Naive thymus-derived CD8-positive, alpha-beta T cell (primary cell): ENCODE measurements around the gene SCAF4. TPM values are rescaled to one million over a fixed set of nuclear protein-coding genes. Genes with fewer than 3 reads are reported as not detected.
A peak's percentile ranks its signal among the peaks of the same experiment; 100 is the strongest.

Experiments used
- ATAC-seq, 2 donors: fragments of 150-1000 bp; cut with Tn5 transposase in 1 of 2; sonication (Bioruptor Pico), chemical (Tn5 transposase) in 1 of 2; 1 replicate in 1 of 2; 2 replicates in 1 of 2; pipeline ENCODE4 v1.10.0; 2021; ENCODE audit warnings: mild to moderate bottlenecking in 2 of 2, moderate library complexity in 2 of 2
- POLR2A ChIA-PET: fragments of 350-600 bp; sonication (Branson Sonifier 250); formaldehyde crosslinking; loops from one replicate; lab custom pipeline; 2021; ENCODE audit warnings: antibody characterized with exemption; lab: Charles Lee
- DNase-seq, 10 donors: peaks; one replicate each; pipeline versions ENCODE4 v3.0.0 to v3.0.0-alpha.2; 2020 to 2022
- H3K27ac Mint-ChIP-seq, 10 donors: one replicate each; pipeline ENCODE4 v1.8.0; 2020 to 2022; ENCODE audit warnings: mild to moderate bottlenecking in 10 of 10, mixed read lengths in 10 of 10, moderate library complexity in 4 of 10, inconsistent platforms in 1 of 10
- H3K27me3 Mint-ChIP-seq, 5 donors: one replicate each; pipeline ENCODE4 v1.8.0; 2021 to 2022; ENCODE audit warnings: mixed read lengths in 5 of 5
- H3K36me3 Mint-ChIP-seq, 3 donors: one replicate each; pipeline ENCODE4 v1.8.0; 2020 to 2022; ENCODE audit warnings: mixed read lengths in 3 of 3, mild to moderate bottlenecking in 2 of 3, inconsistent platforms in 1 of 3
- H3K4me1 Mint-ChIP-seq, 4 donors: one replicate each; pipeline ENCODE4 v1.8.0; 2021 to 2022; ENCODE audit warnings: mixed read lengths in 4 of 4
- H3K4me3 Mint-ChIP-seq, 10 donors: one replicate each; pipeline ENCODE4 v1.8.0; 2020 to 2022; ENCODE audit warnings: mild to moderate bottlenecking in 10 of 10, mixed read lengths in 10 of 10, moderate library complexity in 6 of 10, inconsistent platforms in 1 of 10
- H3K9me3 Mint-ChIP-seq, 9 donors: one replicate each; pipeline ENCODE4 v1.8.0; 2020 to 2022; ENCODE audit warnings: mixed read lengths in 9 of 9, mild to moderate bottlenecking in 3 of 9, inconsistent platforms in 1 of 9, moderate library complexity in 1 of 9
- polyA plus RNA-seq, 3 donors: library from polyadenylated mRNA; unstranded; fragments of 300-500 nt; fragmentation: Illumina TruSeq; gene quantifications; one replicate each; pipeline ENCODE4 v1.2.3, GENCODE V29; 2021
- total RNA-seq, 8 experiments: library from RNA in 2 of 8; stranded (reverse) in 2 of 8; gene quantifications; one replicate each; pipeline ENCODE4 v1.2.3 and lab custom pipeline; 2021 to 2026

Gene SCAF4
- total and polyA plus RNA-seq, 5 experiments from 2014 or later = 12.2 to 67.1 (median 29.0) TPM

- Mint-ChIP-seq H3K4me3 (no peak overlapping the region), H3K9me3 (no peaks in the 10 kb centered on the region)
These were observed 956 bp upstream of the SCAF4 start for GRCh38 chr21:31732597-31733550.

GRCh38 chr21:31731056-31731856, 662 bp downstream of the SCAF4 start:
- Mint-ChIP-seq H3K36me3 (peaks cover 0 to 2% (median 0%) of the 10 kb centered on the region in 3 donors), H3K27me3 (no peaks in the 10 kb centered on the region), H3K9me3 (no peaks in the 10 kb centered on the region), H3K27ac (peak overlapping the region; percentile 49 to 96 (median 86)), H3K4me1 (peaks cover 0 to 32% (median 11%) of the 10 kb centered on the region in 4 donors), H3K4me3 (peak overlapping the region in 7 of 10 donors; percentile 52 to 94 (median 89))
- ATAC-seq = peak; percentile 45 to 52
- DNase-seq = peak; percentile 39 to 72 (median 56)
- POLR2A ChIA-PET = interaction anchor here (0.7 to 1.0 kb wide), 4 partner anchors 42 to 838 kb away, joined by 3 to 4 read pairs (median 4); partner anchors contain the start of gene SOD1

More at GRCh38 chr21:31732597-31733550, 956 bp upstream of the SCAF4 start:
- POLR2A ChIA-PET = interaction anchor here (0.6 kb wide), 1 partner anchor 10 kb away, joined by 3 read pairs; no protein-coding TSS in a partner anchor
- DNase-seq (no peak), ATAC-seq (peak in 1 of 2 donors; percentile 1)
- no peak overlapping the region for H3K27ac Mint-ChIP-seq
- peaks cover 0 to 20% (median 10%) of the 10 kb centered on the region in 4 donors for H3K4me1 Mint-ChIP-seq
- H3K27me3 Mint-ChIP-seq = no peaks in the 10 kb centered on the region
- H3K36me3 Mint-ChIP-seq = no peaks in the 10 kb centered on the region

GRCh38 chr21:31730712-31731055, 1.2 kb downstream of the SCAF4 start:
- Mint-ChIP-seq H3K4me1 (peaks cover 0 to 30% (median 9%) of the 10 kb centered on the region in 4 donors), H3K27ac (peak overlapping the region; percentile 49 to 96 (median 86)), H3K27me3 (no peaks in the 10 kb centered on the region), H3K9me3 (no peaks in the 10 kb centered on the region), H3K36me3 (peaks cover 0 to 2% (median 0%) of the 10 kb centered on the region in 3 donors), H3K4me3 (peak overlapping the region in 5 of 10 donors; percentile 88 to 94 (median 91))
- ATAC-seq (no peak), DNase-seq (peak in 1 of 10 donors; percentile 2)
- POLR2A ChIA-PET = interaction anchor here (0.9 kb wide), 1 partner anchor 71 kb away, joined by 4 read pairs; the partner anchor contains the start of gene SOD1

GRCh38 chr21:31729622-31730343, 2.1 kb downstream of the SCAF4 start:
- peak overlapping the region in 5 of 10 donors; percentile 88 to 94 (median 91) for H3K4me3 Mint-ChIP-seq
- H3K9me3 Mint-ChIP-seq = no peaks in the 10 kb centered on the region
- DNase-seq (no peak), ATAC-seq (no peak)
- peaks cover 0 to 2% (median 0%) of the 10 kb centered on the region in 3 donors for H3K36me3 Mint-ChIP-seq
- POLR2A ChIA-PET = no interaction called here
- peak overlapping the region in 3 of 10 donors; percentile 79 to 96 (median 90) for H3K27ac Mint-ChIP-seq
- H3K27me3 Mint-ChIP-seq = no peaks in the 10 kb centered on the region
- peaks cover 8 to 32% (median 12%) of the 10 kb centered on the region in 4 donors for H3K4me1 Mint-ChIP-seq

- no peaks in the 10 kb centered on the region for H3K27me3 Mint-ChIP-seq
- POLR2A ChIA-PET = no interaction called here
- DNase-seq (no peak), ATAC-seq (no peak)
- no peak overlapping the region for H3K27ac Mint-ChIP-seq
- H3K4me1 Mint-ChIP-seq = peaks cover 15 to 40% (median 18%) of the 10 kb centered on the region in 4 donors
- peaks cover 0 to 2% (median 0%) of the 10 kb centered on the region in 3 donors for H3K36me3 Mint-ChIP-seq
- no peak overlapping the region for H3K4me3 Mint-ChIP-seq
- H3K9me3 Mint-ChIP-seq = no peaks in the 10 kb centered on the region
These were observed 3.0 kb downstream of the SCAF4 start for GRCh38 chr21:31728952-31729351.

GRCh38 chr21:31728191-31728590, 3.7 kb downstream of the SCAF4 start:
- no peaks in the 10 kb centered on the region for H3K27me3 Mint-ChIP-seq
- peaks cover 0 to 6% (median 0%) of the 10 kb centered on the region in 3 donors for H3K36me3 Mint-ChIP-seq
- no peak overlapping the region for H3K27ac Mint-ChIP-seq
- ATAC-seq (no peak), DNase-seq (no peak)
- H3K4me3 Mint-ChIP-seq = no peak overlapping the region
- POLR2A ChIA-PET = no interaction called here
- H3K9me3 Mint-ChIP-seq = no peaks in the 10 kb centered on the region
- H3K4me1 Mint-ChIP-seq = peaks cover 18 to 46% (median 25%) of the 10 kb centered on the region in 4 donors

- Mint-ChIP-seq H3K27ac (peak overlapping the region in 1 of 10 donors; percentile 82), H3K4me1 (peaks cover 18 to 53% (median 30%) of the 10 kb centered on the region in 4 donors), H3K4me3 (peak overlapping the region in 3 of 10 donors; percentile 7 to 50 (median 16)), H3K9me3 (no peaks in the 10 kb centered on the region), H3K36me3 (peaks cover 0 to 6% (median 0%) of the 10 kb centered on the region in 3 donors), H3K27me3 (no peaks in the 10 kb centered on the region)
- ATAC-seq (no peak), DNase-seq (no peak)
- POLR2A ChIA-PET = no interaction called here
These were observed 4.7 kb downstream of the SCAF4 start for GRCh38 chr21:31727181-31727580.

- Mint-ChIP-seq H3K27ac (no peak overlapping the region), H3K4me3 (no peak overlapping the region), H3K27me3 (no peaks in the 10 kb centered on the region), H3K9me3 (no peaks in the 10 kb centered on the region), H3K36me3 (peaks cover 0 to 7% (median under 1%) of the 10 kb centered on the region in 3 donors), H3K4me1 (peaks cover 18 to 60% (median 37%) of the 10 kb centered on the region in 4 donors)
- ATAC-seq (no peak), DNase-seq (no peak)
- POLR2A ChIA-PET = no interaction called here
These were observed 5.5 kb downstream of the SCAF4 start for GRCh38 chr21:31726407-31726806.

GRCh38 chr21:31725202-31725839, 6.6 kb downstream of the SCAF4 start:
- peak overlapping the region in 8 of 10 donors; percentile 0 to 44 (median 22) for H3K4me3 Mint-ChIP-seq
- H3K4me1 Mint-ChIP-seq = peaks cover 22 to 67% (median 48%) of the 10 kb centered on the region in 4 donors
- ATAC-seq = peak in 1 of 2 donors; percentile 41
- no peaks in the 10 kb centered on the region for H3K9me3 Mint-ChIP-seq
- DNase-seq = no peak
- no peaks in the 10 kb centered on the region for H3K27me3 Mint-ChIP-seq
- peak overlapping the region in 4 of 10 donors; percentile 1 to 66 (median 51) for H3K27ac Mint-ChIP-seq
- H3K36me3 Mint-ChIP-seq = peaks cover 0 to 8% (median 2%) of the 10 kb centered on the region in 3 donors
- POLR2A ChIA-PET = no interaction called here

- H3K4me3 Mint-ChIP-seq = peak overlapping the region in 6 of 10 donors; percentile 0 to 44 (median 32)
- H3K27ac Mint-ChIP-seq = peak overlapping the region in 3 of 10 donors; percentile 1 to 57 (median 45)
- no peak for DNase-seq
- peaks cover 0 to 12% (median 2%) of the 10 kb centered on the region in 3 donors for H3K36me3 Mint-ChIP-seq
- peaks cover 27 to 64% (median 55%) of the 10 kb centered on the region in 4 donors for H3K4me1 Mint-ChIP-seq
- POLR2A ChIA-PET = no interaction called here
- no peaks in the 10 kb centered on the region for H3K27me3 Mint-ChIP-seq
- no peak for ATAC-seq
- H3K9me3 Mint-ChIP-seq = no peaks in the 10 kb centered on the region
These were observed 7.4 kb downstream of the SCAF4 start for GRCh38 chr21:31724552-31724951.

- H3K4me3 Mint-ChIP-seq = peak overlapping the region in 8 of 10 donors; percentile 8 to 60 (median 35)
- no peak for DNase-seq
- H3K4me1 Mint-ChIP-seq = peaks cover 31 to 84% (median 75%) of the 10 kb centered on the region in 4 donors
- H3K9me3 Mint-ChIP-seq = no peaks in the 10 kb centered on the region
- H3K27me3 Mint-ChIP-seq = no peaks in the 10 kb centered on the region
- H3K27ac Mint-ChIP-seq = peak overlapping the region in 4 of 10 donors; percentile 14 to 37 (median 24)
- POLR2A ChIA-PET = no interaction called here
- peaks cover 0 to 10% (median 2%) of the 10 kb centered on the region in 3 donors for H3K36me3 Mint-ChIP-seq
- ATAC-seq = no peak
These were observed 10.5 kb downstream of the SCAF4 start for GRCh38 chr21:31721381-31721780.
